ENCODE data around the gene BIRC5. TPM values are rescaled to one million over a fixed set of nuclear protein-coding genes. Genes with fewer than 3 reads are reported as not detected.
A peak's percentile ranks its signal among the peaks of the same experiment; 100 is the strongest.

The BIRC5 gene
- total and polyA plus RNA-seq, 9 donors, result 0.11 to 1.4 (median 0.73) TPM; not detected in 2

DNA sequence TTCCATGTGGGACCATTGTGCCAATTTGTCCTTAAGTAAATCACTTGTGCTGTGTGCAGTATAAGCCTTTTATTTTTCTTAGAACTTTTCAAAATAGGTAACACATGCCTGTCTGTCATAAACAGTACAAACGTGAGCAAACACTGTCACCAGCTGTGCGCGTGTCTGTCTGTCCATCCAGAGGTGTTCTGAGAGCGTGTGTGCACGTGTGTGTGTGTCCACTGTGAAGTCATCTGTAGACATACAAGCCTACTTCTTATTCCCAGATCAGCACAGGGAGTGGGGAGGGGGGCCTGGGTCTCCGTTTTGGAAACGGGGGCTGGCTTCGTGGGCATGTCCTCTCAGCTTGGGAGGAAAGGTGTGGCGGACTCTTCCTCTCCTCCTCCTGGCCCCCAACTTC is 26.8 kb downstream of the BIRC5 start:
- intact Hi-C loops (cut with DNase I), result no loop called here
- Histone ChIP-seq H3K27me3 (no peaks in the 10 kb centered on the region), H3K36me3 (no peaks in the 10 kb centered on the region), H3K4me1 (ENCODE audit: insufficient read depth) (peaks cover 7% of the 10 kb centered on the region), H3K9me3 (no peaks in the 10 kb centered on the region), H3K27ac (no peak overlapping the region), H3K4me3 (no peak overlapping the region)
- TF ChIP-seq, protein P1, sequence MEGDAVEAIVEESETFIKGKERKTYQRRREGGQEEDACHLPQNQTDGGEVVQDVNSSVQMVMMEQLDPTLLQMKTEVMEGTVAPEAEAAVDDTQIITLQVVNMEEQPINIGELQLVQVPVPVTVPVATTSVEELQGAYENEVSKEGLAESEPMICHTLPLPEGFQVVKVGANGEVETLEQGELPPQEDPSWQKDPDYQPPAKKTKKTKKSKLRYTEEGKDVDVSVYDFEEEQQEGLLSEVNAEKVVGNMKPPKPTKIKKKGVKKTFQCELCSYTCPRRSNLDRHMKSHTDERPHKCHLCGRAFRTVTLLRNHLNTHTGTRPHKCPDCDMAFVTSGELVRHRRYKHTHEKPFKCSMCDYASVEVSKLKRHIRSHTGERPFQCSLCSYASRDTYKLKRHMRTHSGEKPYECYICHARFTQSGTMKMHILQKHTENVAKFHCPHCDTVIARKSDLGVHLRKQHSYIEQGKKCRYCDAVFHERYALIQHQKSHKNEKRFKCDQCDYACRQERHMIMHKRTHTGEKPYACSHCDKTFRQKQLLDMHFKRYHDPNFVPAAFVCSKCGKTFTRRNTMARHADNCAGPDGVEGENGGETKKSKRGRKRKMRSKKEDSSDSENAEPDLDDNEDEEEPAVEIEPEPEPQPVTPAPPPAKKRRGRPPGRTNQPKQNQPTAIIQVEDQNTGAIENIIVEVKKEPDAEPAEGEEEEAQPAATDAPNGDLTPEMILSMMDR (IDR thresholded peaks at IDR 0.05), result no peak
- TF ChIP-seq POLR2A (IDR thresholded peaks at IDR 0.05) (no peak), EP300 (IDR thresholded peaks at IDR 0.05) (no peak)
- DNase-seq, result no peak
- 77 to 86% (median 83%) methylated on average over 9 of the region's 9 CpGs for WGBS, 3 donors

DNA sequence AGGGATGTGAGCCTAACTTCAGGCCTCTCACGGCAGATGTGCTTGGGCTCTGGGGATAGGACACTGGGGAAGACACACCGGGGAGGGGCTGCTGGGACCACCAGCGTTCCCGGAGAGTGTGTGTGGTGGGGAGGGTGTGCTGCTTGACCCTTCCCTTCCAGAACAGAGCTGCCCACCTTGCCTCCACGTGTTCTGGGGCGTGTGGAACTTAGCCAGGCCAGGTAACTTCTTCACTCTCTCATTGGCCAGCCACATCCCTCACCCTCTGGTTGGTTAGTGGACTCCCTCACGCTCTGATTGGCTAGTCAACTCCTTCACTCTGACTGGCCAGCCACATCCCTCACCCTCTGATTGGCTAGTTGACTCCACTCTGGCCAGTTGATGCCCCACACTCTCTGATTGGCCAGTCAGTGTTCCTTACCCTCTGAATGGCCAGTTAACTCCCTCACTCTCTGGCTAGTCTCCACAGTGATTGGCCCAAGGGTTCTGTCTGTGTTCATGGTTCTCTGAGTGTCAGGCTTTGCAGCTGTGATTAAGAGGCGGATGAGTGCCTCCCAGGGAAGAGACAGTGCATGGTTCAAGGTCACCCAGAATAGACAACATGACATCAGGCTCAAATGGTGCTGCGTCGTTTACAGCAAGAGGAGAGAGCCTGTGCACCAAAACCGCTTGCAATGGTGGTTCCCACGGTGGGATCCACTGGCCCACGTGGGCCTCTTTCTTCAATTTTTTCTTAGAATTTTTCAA is 27.4 kb downstream of the BIRC5 start:
- no peaks in the 10 kb centered on the region for H3K36me3 ChIP-seq
- 45 to 70% (median 56%) methylated on average over 13 of the region's 13 CpGs for WGBS, 3 donors

DNA sequence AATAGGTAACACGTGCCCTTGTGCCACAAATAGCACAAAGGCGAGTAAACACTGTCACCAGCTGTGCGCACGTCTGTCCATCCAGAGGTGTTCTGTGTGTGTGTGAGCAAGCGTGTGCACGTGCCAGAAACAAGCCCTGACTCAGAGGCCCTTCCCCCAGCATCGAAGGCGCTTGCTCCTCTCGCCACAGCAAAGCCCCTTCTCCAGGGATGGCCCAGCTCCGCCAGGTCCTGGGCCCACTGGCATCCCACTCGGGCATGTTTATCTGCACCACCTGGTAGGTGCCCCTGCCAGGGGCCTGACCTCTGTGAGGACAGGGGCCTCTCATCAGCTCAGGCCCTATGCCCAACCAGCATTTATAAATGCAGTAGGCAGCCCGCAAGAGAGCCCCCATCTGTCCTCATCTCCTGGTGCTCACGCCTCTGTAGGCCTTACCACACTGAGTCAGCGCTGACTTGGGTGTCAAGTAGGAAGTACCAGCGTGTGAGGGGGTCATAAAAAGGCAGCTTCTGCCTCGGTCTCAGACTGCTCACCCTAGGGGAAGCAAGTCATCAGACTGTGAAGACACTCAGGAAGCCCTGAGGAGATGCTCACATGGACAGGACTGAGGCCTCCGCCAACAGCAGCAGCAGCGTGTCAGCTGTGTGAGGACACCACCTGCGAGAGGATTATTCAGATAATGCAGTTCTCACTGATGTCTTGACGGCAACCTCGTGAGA is 28.1 kb downstream of the BIRC5 start:
- DNase-seq, result peak in 1 of 5 donors; percentile 35
- no peak overlapping the region for H3K27ac ChIP-seq
- no peaks in the 10 kb centered on the region for H3K36me3 ChIP-seq
- H3K27me3 ChIP-seq, result no peaks in the 10 kb centered on the region
- WGBS, 3 donors, result 69 to 73% (median 69%) methylated on average over 19 to 21 of the region's 21 CpGs
- intact Hi-C loops (cut with DNase I), result no loop called here
- peaks cover 7% of the 10 kb centered on the region for H3K4me1 ChIP-seq (ENCODE audit: insufficient read depth)
- no peak overlapping the region for H3K4me3 ChIP-seq
- no peaks in the 10 kb centered on the region for H3K9me3 ChIP-seq
- no peak for TF ChIP-seq EP300 (IDR thresholded peaks at IDR 0.05)
- TF ChIP-seq, protein P1 (IDR thresholded peaks at IDR 0.05), result no peak
- TF ChIP-seq POLR2A (IDR thresholded peaks at IDR 0.05), result no peak

More for the DNA sequence above, 27.4 kb downstream of the BIRC5 start:
- DNase-seq, result no peak
- peaks cover 7% of the 10 kb centered on the region for H3K4me1 ChIP-seq (ENCODE audit: insufficient read depth)
- no peak overlapping the region for H3K27ac ChIP-seq
- intact Hi-C loops (cut with DNase I), result no loop called here
- TF ChIP-seq POLR2A (IDR thresholded peaks at IDR 0.05) (no peak), EP300 (IDR thresholded peaks at IDR 0.05) (no peak)
- TF ChIP-seq, protein P1 (IDR thresholded peaks at IDR 0.05), result no peak
- no peaks in the 10 kb centered on the region for H3K27me3 ChIP-seq
- no peak overlapping the region for H3K4me3 ChIP-seq
- no peaks in the 10 kb centered on the region for H3K9me3 ChIP-seq

DNA sequence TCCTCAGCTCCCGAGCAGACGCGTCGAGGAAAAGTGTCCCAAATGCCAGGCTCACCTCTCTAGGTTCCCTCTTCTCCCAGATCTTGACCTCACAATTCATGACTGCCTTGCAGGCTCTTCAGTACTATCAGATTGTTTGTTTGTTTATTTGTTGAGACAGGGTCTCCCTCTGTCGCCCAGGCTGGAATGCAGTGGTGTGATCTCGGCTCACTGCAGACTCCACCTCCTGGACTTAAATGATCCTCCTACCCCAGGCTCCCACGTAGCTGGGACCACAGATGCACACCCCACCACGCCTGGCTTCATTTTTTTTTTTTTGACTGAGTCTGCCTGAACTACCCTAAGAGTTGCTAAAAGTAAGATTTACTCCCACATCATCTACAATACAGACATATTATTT is 33.3 kb downstream of the BIRC5 start:
- no peaks in the 10 kb centered on the region for H3K36me3 ChIP-seq
- 64 to 72% (median 70%) methylated on average over 8 of the region's 8 CpGs for WGBS, 3 donors
- intact Hi-C loops (cut with DNase I), result no loop called here
- H3K27me3 ChIP-seq, result no peaks in the 10 kb centered on the region
- DNase-seq, result no peak
- TF ChIP-seq, protein P1 (IDR thresholded peaks at IDR 0.05), result no peak
- TF ChIP-seq EP300 (IDR thresholded peaks at IDR 0.05) (no peak), POLR2A (IDR thresholded peaks at IDR 0.05) (no peak)
- H3K9me3 ChIP-seq, result no peaks in the 10 kb centered on the region
- H3K4me1 ChIP-seq (ENCODE audit: insufficient read depth), result no peaks in the 10 kb centered on the region
- H3K27ac ChIP-seq, result no peak overlapping the region
- H3K4me3 ChIP-seq, result no peak overlapping the region

All from ovary (tissue), 9 donors.